ENCODE results near the gene XKR7. TPM values are rescaled to one million over a fixed set of nuclear protein-coding genes. Genes with fewer than 3 reads are reported as not detected.

XKR7 gene
- total and polyA plus RNA-seq, 10 of the 15 experiments (the other 5 are each of a cell fraction or from before 2014, with no cell fraction given), result not detected

DNA sequence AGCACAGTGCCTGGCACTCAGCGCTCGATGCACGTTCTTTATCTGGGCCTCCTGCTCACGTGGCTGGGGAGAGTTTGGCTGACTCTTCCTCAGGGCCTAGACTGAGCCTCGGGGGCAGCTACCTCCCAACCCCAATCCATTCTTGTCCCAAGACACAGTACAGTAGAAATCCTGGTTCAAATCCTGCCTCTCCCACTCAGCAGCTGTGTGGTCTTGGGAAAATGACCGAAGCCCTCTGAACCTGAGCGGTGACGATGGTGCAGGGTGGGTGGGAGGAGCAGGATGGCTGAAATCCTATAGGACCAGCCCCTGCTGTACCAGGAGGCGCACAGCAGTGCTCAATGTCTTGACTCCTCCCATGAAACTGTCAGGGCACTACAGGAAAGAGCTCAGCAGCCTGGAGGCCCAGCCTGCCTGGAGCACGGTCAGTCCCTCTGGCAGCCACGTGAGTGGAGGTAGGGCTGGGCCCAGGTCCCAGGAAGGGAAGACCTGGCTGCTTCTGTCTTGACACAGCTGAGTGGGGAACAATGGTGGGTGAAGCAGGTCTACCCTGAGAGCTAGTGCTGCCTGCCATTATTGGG is 47.6 kb upstream of the XKR7 start:
- Histone ChIP-seq H3K9ac (ENCODE audit: control insufficient read depth, insufficient read depth, low read length) (no peak overlapping the region), H3K27me3 (replicated peaks in 1 of 2; ENCODE audit: control insufficient read depth in 2 of 2, insufficient read depth in 2 of 2, low read length in 1 of 2) (no peaks in the 10 kb centered on the region), H3K79me2 (ENCODE audit: control insufficient read depth, insufficient read depth, low read length) (no peaks in the 10 kb centered on the region), H3K4me2 (ENCODE audit: control insufficient read depth, insufficient read depth) (no peak overlapping the region), H2AFZ (ENCODE audit: control insufficient read depth, low read depth, low read length) (no peak overlapping the region), H3K4me3 (no peak overlapping the region), H3K36me3 (ENCODE audit: control insufficient read depth in 2 of 2, insufficient read depth in 2 of 2, low read length in 1 of 2) (no peaks in the 10 kb centered on the region), H3K27ac (ENCODE audit: control insufficient read depth, insufficient read depth) (no peak overlapping the region), H3K9me3 (replicated peaks; ENCODE audit: control insufficient read depth, insufficient read depth, low read length) (no peaks in the 10 kb centered on the region), H4K20me1 (ENCODE audit: control insufficient read depth, insufficient read depth) (no peaks in the 10 kb centered on the region), H3K4me1 (ENCODE audit: control insufficient read depth, insufficient read depth, low read length) (peaks cover 11% of the 10 kb centered on the region)
- WGBS (ENCODE audit: insufficient coverage, insufficient replicate concordance, low lambda C conversion rate, missing lambda C conversion rate), result 61% methylated on average over 10 of the region's 11 CpGs
- intact Hi-C loops (cut with micrococcal nuclease; ENCODE audit: unreplicated experiment) (no loop called here), in situ Hi-C loops (cut with MboI) (no loop called here)
- SMC1A ChIA-PET (ENCODE audit: uncharacterized antibody, unreplicated experiment), result interaction anchor here (0.6 to 3.7 kb wide), 8 partner anchors 21 to 181 kb away, joined by 3 to 19 read pairs (median 3); partner anchors contain the start of gene PDRG1
- CTCF ChIA-PET, result interaction anchor here (0.8 to 3.8 kb wide), 8 partner anchors 12 to 308 kb away, joined by 3 to 23 read pairs (median 4); partner anchors contain the start of gene PDRG1
- BruUV-seq (replicated peaks), result no TSS peak
- DNase-seq (ENCODE audit: low read depth, low spot score), result no peak
- RAD21 ChIA-PET (ENCODE audit: unreplicated experiment), result interaction anchor here (1.0 to 3.5 kb wide), 3 partner anchors 9 to 65 kb away, joined by 3 to 17 read pairs (median 3); no protein-coding TSS in a partner anchor
- no peak for ATAC-seq
- POLR2A ChIA-PET, result interaction anchor here (0.6 to 3.2 kb wide), 8 partner anchors 9 to 897 kb away, joined by 3 to 16 read pairs (median 3); no protein-coding TSS in a partner anchor
- FAIRE-seq, result no peak
- TF ChIP-seq IKZF1 (conservative IDR thresholded peaks at IDR 0.05), result no peak
- no peak for TF ChIP-seq POLR2AphosphoS2 (IDR thresholded peaks at IDR 0.05; ENCODE audit: low read depth, low read length)
- no peak for TF ChIP-seq KAT2A (conservative IDR thresholded peaks at IDR 0.05; ENCODE audit: control insufficient read depth, low read depth, low read length)
- TF ChIP-seq MTA2 (IDR thresholded peaks at IDR 0.05; ENCODE audit: low read depth), result no peak
- no peak for TF ChIP-seq HCFC1 (IDR thresholded peaks at IDR 0.05; ENCODE audit: low read length)
- TF ChIP-seq, protein P1, sequence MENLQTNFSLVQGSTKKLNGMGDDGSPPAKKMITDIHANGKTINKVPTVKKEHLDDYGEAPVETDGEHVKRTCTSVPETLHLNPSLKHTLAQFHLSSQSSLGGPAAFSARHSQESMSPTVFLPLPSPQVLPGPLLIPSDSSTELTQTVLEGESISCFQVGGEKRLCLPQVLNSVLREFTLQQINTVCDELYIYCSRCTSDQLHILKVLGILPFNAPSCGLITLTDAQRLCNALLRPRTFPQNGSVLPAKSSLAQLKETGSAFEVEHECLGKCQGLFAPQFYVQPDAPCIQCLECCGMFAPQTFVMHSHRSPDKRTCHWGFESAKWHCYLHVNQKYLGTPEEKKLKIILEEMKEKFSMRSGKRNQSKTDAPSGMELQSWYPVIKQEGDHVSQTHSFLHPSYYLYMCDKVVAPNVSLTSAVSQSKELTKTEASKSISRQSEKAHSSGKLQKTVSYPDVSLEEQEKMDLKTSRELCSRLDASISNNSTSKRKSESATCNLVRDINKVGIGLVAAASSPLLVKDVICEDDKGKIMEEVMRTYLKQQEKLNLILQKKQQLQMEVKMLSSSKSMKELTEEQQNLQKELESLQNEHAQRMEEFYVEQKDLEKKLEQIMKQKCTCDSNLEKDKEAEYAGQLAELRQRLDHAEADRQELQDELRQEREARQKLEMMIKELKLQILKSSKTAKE (IDR thresholded peaks at IDR 0.05; ENCODE audit: low read depth, poor library complexity, severe bottlenecking), result no peak
- no peak for TF ChIP-seq ESRRA (IDR thresholded peaks at IDR 0.05; ENCODE audit: low read length)
- TF ChIP-seq, protein P2, sequence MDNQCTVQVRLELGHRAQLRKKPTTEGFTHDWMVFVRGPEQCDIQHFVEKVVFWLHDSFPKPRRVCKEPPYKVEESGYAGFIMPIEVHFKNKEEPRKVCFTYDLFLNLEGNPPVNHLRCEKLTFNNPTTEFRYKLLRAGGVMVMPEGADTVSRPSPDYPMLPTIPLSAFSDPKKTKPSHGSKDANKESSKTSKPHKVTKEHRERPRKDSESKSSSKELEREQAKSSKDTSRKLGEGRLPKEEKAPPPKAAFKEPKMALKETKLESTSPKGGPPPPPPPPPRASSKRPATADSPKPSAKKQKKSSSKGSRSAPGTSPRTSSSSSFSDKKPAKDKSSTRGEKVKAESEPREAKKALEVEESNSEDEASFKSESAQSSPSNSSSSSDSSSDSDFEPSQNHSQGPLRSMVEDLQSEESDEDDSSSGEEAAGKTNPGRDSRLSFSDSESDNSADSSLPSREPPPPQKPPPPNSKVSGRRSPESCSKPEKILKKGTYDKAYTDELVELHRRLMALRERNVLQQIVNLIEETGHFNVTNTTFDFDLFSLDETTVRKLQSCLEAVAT (IDR thresholded peaks at IDR 0.05), result no peak
- TF ChIP-seq, protein P3, sequence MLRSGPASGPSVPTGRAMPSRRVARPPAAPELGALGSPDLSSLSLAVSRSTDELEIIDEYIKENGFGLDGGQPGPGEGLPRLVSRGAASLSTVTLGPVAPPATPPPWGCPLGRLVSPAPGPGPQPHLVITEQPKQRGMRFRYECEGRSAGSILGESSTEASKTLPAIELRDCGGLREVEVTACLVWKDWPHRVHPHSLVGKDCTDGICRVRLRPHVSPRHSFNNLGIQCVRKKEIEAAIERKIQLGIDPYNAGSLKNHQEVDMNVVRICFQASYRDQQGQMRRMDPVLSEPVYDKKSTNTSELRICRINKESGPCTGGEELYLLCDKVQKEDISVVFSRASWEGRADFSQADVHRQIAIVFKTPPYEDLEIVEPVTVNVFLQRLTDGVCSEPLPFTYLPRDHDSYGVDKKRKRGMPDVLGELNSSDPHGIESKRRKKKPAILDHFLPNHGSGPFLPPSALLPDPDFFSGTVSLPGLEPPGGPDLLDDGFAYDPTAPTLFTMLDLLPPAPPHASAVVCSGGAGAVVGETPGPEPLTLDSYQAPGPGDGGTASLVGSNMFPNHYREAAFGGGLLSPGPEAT (IDR thresholded peaks at IDR 0.05; ENCODE audit: low read depth), result no peak
- TF ChIP-seq, protein P4, sequence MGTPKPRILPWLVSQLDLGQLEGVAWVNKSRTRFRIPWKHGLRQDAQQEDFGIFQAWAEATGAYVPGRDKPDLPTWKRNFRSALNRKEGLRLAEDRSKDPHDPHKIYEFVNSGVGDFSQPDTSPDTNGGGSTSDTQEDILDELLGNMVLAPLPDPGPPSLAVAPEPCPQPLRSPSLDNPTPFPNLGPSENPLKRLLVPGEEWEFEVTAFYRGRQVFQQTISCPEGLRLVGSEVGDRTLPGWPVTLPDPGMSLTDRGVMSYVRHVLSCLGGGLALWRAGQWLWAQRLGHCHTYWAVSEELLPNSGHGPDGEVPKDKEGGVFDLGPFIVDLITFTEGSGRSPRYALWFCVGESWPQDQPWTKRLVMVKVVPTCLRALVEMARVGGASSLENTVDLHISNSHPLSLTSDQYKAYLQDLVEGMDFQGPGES (IDR thresholded peaks at IDR 0.05), result no peak
- TF ChIP-seq MEF2A (IDR thresholded peaks at IDR 0.05; ENCODE audit: insufficient read depth, low read depth, low read length), result no peak
- TF ChIP-seq, protein P5, sequence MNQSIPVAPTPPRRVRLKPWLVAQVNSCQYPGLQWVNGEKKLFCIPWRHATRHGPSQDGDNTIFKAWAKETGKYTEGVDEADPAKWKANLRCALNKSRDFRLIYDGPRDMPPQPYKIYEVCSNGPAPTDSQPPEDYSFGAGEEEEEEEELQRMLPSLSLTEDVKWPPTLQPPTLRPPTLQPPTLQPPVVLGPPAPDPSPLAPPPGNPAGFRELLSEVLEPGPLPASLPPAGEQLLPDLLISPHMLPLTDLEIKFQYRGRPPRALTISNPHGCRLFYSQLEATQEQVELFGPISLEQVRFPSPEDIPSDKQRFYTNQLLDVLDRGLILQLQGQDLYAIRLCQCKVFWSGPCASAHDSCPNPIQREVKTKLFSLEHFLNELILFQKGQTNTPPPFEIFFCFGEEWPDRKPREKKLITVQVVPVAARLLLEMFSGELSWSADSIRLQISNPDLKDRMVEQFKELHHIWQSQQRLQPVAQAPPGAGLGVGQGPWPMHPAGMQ (IDR thresholded peaks at IDR 0.05; ENCODE audit: borderline replicate concordance), result no peak
- TF ChIP-seq CREM (IDR thresholded peaks at IDR 0.05; ENCODE audit: low read depth), result no peak
- no peak for TF ChIP-seq STAT1 (conservative IDR thresholded peaks at IDR 0.05)
- no peak for TF ChIP-seq SREBF1 (IDR thresholded peaks at IDR 0.05; ENCODE audit: low read length)
- no peak for TF ChIP-seq SIN3A (IDR thresholded peaks at IDR 0.05; ENCODE audit: low read depth, low read length)
- no peak for TF ChIP-seq RAD21 (IDR thresholded peaks at IDR 0.05; ENCODE audit: insufficient read depth, low read depth, low read length)

Measured in GM12878 (cell line).